Activated naive CD4-positive, alpha-beta T cell treated with anti-CD3 and anti-CD28 coated beads, Interleukin-2, amount 50 U/mL, for 16 hours (primary cell): ENCODE results near the gene TMA7.
A peak's percentile ranks its signal among the peaks of the same experiment; 100 is the strongest.
"Not testable (repeated sequence)": the region's sequence is repeated elsewhere in the genome, so short reads cannot be mapped to it uniquely, and the experiment has no call there.

Experiments
- DNase-seq: peaks from one replicate; pipeline ENCODE4 v3.0.0-alpha.2; 2020

TMA7 gene

GRCh38 chr3:48439820-48440589 lies at the start of gene TMA7, which contains the start of gene CCDC51:
Gene TMA7, plus strand, starts transcription at chr3:48440257. Its CDS starts 40 bp downstream, at chr3:48440297.
Gene CCDC51, minus strand, starts transcription at chr3:48440119. Its CDS starts 4,991 bp downstream, at chr3:48435128.
- DNase-seq: peak; percentile 99

- DNase-seq: no peak
Observed at GRCh38 chr3:48394391-48394790, 45.7 kb upstream of the TMA7 start.

DNA sequence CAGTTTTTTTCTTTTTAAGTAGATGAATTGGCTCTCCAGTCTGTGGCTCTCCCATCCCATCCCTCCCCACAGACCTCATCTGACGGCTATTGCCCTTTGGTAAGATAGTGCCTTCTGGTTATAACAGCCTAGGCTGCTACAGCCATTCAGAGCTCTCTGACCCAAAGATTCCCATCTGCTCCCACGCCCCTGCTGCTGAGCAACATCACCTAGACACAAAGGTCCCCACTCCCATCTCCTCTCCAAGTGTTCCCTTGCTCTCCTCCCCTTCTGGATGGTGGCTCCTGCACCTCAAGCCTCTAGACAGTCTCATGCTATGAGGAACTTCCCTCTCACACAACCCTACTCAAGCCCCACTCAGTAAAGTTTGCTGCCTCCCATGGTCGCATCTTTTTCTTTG lies 44.3 kb upstream of the TMA7 start:
- DNase-seq: no peak

DNA sequence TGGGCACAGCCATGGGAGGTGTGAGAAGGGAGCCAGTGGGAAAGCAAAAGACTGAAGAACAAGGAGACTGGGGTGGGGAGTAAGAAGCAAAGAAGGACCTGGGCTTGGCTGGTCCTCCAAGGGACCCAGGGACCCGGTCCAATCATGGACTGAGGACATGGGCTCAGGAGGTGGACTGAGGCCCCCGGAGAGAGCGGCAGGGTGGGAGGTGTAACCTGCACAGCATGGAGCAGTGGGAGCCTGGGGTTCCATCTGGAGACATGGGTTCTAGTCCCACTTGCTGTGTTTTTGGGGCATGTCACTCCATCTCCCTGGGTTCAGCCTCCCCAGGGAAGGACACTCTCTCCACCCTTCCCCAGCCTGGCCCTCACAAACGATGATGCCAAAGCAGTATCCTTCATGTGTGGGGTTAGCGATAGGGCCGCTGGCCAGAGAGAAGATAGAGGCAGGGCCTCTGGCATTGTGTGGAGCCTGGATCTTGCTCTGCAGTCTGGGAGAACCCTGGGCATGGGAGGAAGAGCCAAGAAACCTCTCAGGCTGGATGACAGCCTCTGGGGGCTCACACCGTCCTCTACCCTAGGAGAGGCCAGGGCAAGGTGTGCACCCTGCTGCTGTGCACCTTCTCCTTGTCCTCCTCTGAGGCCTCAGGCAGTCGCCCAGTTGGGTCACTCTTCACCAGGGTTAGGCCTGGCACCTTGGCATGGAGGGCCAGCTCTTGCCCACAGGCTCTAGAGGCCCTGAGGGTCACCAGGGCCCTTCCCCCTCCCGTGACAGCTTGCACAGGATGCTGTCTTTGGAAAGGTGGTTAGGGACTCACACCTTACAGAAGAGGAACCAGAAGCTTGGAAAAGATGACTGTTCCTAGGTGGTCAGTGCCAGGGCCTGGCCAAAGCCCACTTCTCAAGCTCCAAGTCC lies 42.0 kb upstream of the TMA7 start:
- no peak for DNase-seq

DNA sequence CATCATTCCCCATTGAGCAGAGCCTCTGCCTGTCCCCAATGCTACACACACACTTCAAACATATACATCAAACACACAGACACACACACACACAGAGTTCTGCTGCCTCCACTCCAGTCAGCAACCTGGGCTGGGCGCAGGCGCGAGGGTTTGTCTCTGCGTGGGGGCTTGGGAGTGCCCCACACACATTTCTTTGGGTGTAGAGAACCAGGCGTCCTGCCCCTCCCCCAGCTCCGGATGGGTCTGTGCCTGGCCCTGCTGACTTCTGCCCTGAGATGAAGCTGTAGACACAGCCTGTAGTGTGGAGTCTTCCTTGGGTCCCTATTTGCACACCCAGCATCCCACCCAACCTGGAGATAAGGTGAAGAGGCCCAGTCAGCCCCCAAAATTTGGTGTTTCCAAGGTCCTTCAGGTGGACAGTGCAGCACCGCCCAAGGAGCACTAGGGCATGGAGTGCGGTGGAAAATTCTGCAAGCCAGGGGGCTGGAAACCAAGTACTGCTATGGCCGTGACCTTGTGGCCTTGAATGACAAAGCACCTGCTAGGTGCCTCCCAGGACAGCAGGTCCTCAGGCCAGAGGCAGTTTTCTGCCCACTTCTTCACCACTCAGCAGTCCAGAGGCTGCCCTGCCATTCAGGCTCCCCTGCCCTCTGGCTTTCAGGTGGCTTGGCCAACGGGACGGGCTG lies 41.2 kb upstream of the TMA7 start:
- no peak for DNase-seq

DNA sequence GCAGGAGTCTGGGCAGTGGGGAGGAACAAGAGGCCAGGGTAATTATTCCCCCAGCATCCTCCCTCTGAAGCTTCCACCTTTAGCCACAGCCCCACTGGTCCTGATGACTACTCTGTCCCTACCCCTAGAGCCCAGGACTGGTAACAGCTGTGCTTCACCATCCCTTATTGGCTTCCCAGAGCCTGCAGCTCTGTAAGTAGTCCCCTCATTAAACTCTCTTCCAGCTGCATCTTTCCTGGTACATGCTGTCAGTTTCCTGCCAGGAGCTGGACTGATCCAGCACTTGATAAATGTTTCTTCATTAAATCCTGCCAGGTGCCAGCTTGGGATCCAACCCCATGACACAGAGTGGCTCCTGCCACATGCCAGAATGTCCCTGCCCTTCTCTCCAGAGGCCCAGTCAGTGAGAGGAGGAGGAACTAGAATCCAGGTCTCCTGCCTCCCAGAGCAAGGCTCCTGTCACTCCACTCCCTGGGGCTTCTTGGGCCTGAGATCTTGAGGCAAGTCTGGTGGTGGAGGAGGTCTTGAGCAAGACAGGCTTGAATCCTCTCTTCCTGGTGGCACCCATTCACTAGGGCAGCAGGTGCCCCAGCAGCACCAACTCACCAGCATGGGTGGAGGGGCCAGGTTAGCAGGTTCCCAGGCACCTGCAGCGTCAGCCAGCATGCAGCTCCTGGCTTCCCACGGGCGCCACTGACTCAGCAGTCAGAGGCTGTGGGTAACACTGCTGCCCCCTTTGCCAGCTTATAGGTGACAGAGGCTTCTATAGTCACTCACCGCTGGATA lies 40.5 kb upstream of the TMA7 start:
- DNase-seq: no peak

DNA sequence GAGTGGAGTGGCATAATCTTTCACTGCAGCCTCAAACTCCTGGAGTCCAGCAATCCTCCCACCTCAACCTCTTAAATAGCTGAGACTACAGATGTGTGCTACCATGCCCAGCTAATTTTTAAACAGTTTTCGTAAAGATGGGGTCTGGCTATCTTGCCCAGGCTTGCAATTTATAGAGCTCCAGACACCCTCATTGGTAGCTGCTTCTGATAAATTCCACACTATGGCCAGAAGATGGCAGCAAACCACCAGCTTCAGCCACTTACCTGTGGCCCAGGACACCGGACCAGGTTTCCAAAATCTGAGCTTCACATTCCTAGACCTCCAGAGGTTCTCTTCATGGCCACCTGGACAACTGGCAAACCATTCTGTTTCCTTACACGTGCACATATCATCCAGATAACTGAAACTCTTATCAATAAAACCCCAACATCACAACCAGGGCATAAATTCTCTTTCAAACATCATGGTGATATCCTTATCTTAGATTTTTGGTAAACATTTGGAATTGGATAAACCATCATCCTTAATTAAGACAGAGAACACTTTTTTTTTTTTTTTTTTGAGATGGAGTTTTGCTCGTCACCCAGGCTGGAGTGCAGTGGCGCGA lies 39.1 kb upstream of the TMA7 start:
- peak; percentile 58 for DNase-seq

- DNase-seq: not testable (repeated sequence)
Observed at GRCh38 chr3:48401434-48401901, 38.6 kb upstream of the TMA7 start.

DNA sequence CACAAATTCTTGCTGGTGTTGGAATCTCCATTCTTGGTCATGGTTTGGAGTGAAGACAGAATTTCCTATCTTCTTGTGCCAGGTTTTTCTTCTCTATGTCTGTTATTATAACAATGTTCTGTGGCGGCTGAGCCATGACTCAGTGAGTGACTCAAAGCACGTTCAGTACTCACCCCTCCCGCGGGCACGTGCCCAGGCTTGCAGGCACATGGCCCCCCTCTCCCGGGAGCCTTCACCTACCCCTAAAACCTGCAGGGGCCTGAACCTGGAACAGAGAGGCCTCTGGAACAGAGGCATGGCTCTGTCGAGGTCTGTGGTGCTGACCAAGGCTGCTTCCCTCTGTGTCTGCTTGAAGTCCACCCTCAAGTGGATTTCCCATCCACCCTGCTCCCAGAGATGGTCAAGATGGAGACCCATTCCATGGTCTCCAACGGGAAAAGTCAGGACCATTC lies 37.8 kb upstream of the TMA7 start:
- no peak for DNase-seq

GRCh38 chr3:48402907-48403306 lies 37.1 kb upstream of the TMA7 start:
- no peak for DNase-seq

DNA sequence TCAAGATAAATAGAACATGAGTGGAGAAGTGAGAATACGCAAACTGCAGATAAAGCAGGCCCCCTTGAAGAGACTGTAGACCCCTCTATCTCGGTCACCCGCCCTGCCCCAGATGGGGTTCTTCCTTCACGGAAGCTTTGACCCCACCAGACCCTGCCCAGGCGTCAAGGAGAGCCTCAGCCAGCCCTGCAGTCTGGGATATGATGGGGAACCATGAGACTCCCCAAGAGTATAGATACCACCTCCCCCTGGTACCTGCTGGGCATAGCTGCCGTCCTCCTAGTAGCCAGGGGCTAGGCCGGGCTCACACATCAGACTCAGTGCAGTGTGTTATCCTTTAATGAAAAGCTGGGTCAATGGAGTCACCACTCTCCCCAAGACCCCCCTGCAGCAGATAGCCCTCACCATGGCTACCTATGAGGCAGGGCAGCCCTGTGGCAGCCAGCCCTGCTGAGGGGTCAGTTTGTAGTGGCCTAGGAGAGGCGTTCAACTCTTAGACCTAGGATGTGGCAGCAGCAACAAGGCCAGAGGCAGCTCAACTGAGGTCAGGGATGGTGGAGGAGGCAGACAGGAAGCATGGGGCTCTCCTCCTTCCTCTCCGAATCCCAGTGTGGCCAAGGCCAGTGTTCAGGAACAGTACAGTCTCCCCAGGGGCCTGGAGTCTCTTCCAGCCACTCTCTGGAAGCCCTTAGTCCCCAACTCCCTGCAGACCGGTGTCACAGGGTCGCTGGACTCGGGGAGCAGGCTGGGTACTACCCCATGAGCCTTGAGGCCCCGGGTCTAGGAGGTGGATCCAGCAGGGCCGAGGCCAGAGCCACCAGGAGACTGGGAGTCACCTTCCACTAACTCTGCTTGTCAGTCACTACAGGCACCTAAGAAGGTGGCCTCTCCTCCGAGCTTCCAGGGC lies 36.3 kb upstream of the TMA7 start:
- DNase-seq: no peak

- no peak for DNase-seq
Observed at GRCh38 chr3:48404440-48405342, 35.4 kb upstream of the TMA7 start.

DNA sequence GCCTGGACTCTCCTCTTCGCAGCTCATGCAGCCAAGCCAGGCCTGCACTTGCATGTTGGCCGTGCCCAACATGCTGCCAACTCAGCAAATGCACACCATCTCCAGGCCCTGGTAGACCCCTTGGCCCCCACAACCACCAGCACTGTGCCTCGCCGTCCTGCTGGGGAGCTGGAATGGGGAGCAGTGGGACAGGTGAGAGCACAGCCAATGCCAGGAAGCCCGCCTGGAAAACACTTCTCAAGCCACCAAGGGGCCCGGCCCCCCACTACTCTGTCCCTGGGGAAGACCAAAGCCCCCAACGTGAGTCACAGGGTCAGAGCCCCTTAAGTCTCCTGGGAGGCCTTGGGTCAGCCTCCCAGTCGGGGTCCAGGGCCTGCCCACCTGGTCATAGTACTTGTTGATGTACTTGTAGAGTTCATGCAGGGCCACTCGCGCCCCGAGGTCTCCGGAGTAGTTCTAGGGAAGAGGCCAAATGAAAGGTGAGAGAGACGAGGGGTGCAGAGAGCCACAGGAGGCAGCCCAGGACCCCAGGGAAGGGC lies 34.6 kb upstream of the TMA7 start:
- DNase-seq: no peak

DNA sequence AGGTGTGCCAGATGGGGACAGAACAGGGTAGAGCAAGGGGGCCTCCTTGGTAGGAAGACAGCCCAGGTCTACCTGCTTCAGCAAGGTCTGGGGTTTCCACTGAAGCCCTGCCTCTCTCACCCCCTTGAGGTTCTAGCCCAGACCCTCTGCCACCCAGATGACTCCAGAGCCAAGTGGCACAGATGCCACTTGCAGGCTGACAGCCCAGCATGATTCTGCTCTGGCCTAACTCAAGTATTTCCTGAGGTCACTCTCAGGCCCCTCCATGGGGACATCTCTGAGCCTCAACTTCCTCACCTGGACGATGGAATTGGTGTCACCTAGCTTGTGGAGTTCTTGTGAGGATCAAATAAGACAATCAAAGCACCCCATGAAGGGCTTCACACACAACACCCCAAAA lies 34.1 kb upstream of the TMA7 start:
- DNase-seq: no peak

GRCh38 chr3:48406443-48407431 lies 33.3 kb upstream of the TMA7 start:
- no peak for DNase-seq

DNA sequence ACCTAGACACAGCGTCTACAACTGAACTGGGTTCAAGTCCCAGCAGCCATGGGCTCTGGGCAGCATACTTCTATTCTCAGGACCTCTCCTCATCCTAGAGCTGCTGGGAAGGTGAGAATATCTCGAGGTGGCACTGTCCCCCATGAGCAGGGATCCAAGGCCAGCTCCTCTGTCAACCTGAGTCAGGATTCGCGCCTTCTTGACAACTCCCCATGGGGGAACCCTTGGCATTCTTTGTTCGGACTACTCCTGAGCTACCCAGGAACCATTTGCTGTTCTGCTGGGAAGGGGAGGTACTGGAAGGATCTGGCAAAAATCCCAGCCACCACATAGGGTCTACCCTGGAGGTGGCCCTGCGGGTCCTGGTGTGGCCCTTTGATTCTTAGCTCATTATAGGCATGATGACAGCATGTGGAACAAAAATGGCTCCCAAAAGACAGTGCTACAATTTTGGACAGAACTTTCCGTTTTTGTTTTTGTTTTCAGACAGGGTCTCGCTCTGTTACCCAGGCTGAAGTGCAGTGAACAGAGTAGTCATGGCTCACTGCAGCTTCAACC lies 32.4 kb upstream of the TMA7 start:
- DNase-seq: no peak

DNA sequence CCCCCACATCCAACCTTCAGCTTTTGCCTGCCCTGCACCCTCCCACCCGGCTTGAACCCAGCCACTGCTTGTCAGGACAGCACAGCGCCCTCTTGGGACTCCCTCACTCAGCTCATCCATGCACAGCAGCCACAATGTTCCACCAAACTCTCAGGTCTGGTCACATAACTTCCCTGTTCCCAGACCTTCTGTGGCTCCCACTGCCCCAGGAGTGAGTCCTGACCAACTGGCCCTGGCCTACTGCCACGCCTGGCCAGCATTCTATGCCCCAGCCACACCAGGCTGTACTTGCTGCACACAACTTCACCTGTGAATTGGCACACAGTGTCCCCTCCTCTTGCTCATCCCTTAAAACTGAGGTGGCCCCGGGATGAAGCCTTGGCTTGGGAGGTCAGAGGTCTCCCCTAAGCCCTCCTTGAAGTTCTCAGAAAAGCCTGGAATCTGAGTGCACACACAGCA lies 31.2 kb upstream of the TMA7 start:
- DNase-seq: no peak
